Activated naive CD8-positive, alpha-beta T cell treated with anti-CD3 and anti-CD28 coated beads, Interleukin-2, amount 50 U/mL, for 24 hours (primary cell): ENCODE results near the gene MEA1.
"Not testable (repeated sequence)": the region's sequence is repeated elsewhere in the genome, so short reads cannot be mapped to it uniquely, and the experiment has no call there.

Experiments
- ATAC-seq: fragments of 150-1000 bp; cut with Tn5 transposase; one replicate; pipeline ENCODE4 v1.10.0; 2021
- DNase-seq: peaks from one replicate; pipeline ENCODE4 v3.0.0; 2021
- H3K27ac Mint-ChIP-seq: one replicate; pipeline ENCODE4 v1.8.0; 2021; ENCODE audit warnings: mild to moderate bottlenecking, mixed read lengths
- H3K27me3 Mint-ChIP-seq: one replicate; pipeline ENCODE4 v1.8.0; 2021; ENCODE audit warnings: mixed read lengths
- H3K36me3 Mint-ChIP-seq: one replicate; pipeline ENCODE4 v1.8.0; 2021; ENCODE audit warnings: low read depth, mixed read lengths
- H3K4me1 Mint-ChIP-seq: one replicate; pipeline ENCODE4 v1.8.0; 2021; ENCODE audit warnings: mixed read lengths
- H3K4me3 Mint-ChIP-seq: one replicate; pipeline ENCODE4 v1.8.0; 2021; ENCODE audit warnings: mild to moderate bottlenecking, moderate library complexity, mixed read lengths
- H3K9me3 Mint-ChIP-seq: one replicate; pipeline ENCODE4 v1.8.0; 2021; ENCODE audit warnings: mixed read lengths

MEA1 gene

DNA sequence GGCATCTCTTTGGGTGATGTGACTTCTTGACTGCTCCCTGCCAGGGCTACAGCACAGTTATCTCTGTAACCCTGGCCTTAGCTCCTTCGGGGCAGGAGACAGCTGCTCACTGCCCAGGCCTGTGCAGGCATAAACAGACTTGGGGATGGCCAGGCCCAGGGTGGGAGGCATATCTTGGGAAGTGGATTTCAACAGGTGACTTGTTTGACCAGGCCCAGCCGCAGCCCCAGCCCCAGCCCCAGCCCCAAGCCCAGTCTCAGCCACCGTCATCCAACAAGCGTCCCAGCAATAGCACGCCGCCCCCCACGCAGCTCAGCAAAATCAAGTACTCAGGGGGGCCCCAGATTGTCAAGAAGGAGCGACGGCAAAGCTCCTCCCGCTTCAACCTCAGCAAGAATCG, 7.5 kb downstream of the MEA1 start:
- no peak for ATAC-seq
- H3K36me3 Mint-ChIP-seq: peaks cover 12% of the 10 kb centered on the region
- no peaks in the 10 kb centered on the region for H3K9me3 Mint-ChIP-seq
- no peak overlapping the region for H3K27ac Mint-ChIP-seq
- DNase-seq: no peak
- no peak overlapping the region for H3K4me3 Mint-ChIP-seq
- H3K27me3 Mint-ChIP-seq: no peaks in the 10 kb centered on the region
- no peaks in the 10 kb centered on the region for H3K4me1 Mint-ChIP-seq

DNA sequence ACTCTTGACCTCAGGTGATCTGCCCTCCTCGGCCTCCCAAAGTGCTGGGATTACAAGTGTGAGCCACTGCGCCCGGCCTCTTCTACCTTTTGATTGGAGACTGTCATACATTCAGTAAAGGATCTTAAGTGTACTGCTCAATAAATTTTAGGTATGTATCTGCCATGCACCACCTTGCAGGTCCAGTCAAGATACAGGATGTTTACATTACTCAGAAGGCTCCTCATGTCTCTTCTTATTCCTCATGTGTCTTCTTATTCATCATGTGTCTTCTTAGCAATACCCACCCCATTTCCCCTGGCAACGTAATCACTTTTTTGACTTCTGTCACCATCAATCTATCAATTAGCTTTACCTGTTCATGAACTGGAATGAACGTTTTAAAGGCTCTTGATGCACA, 7.9 kb downstream of the MEA1 start:
- H3K36me3 Mint-ChIP-seq: peaks cover 8% of the 10 kb centered on the region
- H3K27me3 Mint-ChIP-seq: no peaks in the 10 kb centered on the region
- no peak for ATAC-seq
- DNase-seq: no peak
- H3K9me3 Mint-ChIP-seq: no peaks in the 10 kb centered on the region
- no peak overlapping the region for H3K27ac Mint-ChIP-seq
- H3K4me3 Mint-ChIP-seq: no peak overlapping the region
- H3K4me1 Mint-ChIP-seq: no peaks in the 10 kb centered on the region

DNA sequence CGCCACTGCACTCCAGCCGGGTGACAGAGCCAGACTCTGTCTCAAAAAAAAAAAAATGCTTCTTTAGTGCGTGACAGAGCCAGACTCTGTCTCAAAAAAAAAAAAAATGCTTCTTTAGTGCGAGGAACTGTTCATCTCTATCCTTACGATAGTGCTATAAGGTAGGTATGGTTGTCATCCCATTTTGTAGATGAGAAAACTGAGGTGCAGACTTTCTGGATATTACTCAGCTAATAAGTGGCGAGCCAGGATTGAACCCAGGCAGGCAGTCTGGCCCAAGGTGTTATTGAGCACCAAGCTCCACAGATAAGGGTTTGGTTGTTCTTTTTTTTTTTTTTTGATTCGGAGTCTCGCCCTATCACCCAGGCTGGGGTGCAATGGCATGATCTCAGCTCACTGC, 11.9 kb downstream of the MEA1 start:
- Mint-ChIP-seq H3K4me1 (no peaks in the 10 kb centered on the region), H3K36me3 (peaks cover 5% of the 10 kb centered on the region), H3K27ac (no peak overlapping the region), H3K4me3 (no peak overlapping the region), H3K27me3 (no peaks in the 10 kb centered on the region), H3K9me3 (no peaks in the 10 kb centered on the region)
- ATAC-seq (no peak), DNase-seq (no peak)

DNA sequence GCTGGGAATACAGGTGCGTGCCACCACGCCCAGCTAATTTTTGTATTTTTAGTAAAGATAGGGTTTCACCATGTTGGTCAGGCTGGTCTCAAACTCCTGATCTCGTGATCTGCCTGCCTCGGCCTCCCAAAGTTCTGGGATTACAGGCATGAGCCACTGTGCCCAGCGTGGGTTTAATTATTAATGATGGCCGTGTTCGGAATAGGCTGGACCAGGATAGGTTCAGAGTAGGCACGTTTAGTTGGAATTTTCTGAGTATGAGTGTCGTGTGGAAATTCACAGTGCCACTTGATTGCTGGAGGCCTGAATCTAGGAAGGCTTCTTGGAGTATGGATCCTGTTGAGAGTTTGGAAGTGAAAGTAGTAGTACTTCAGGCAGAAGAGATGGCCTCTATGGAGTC, 15.5 kb downstream of the MEA1 start:
- H3K36me3 Mint-ChIP-seq, ATAC-seq, H3K27me3 Mint-ChIP-seq, H3K4me1 Mint-ChIP-seq, H3K27ac Mint-ChIP-seq, H3K4me3 Mint-ChIP-seq, H3K9me3 Mint-ChIP-seq, DNase-seq: not testable (repeated sequence)

DNA sequence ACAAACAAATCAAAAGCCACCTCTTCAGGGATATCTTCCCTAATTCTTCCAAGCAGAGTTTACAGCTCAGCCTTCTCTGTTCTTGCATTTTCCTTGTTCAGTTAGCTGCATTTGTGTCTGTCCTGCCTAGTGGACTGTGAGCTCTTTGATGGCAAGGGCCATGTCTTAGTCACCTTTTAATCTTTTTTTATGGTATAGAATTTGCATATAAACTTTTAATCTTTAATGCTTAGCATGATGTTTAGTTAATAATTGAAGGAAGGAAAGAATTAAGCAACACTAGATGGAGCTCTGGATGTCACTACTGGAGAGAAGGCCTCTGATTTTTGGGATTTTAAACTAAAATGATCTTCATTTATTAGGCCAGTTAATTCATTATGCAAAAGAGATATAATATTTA, 17.2 kb downstream of the MEA1 start:
- DNase-seq (no peak), ATAC-seq (no peak)
- Mint-ChIP-seq H3K36me3 (peaks cover 5% of the 10 kb centered on the region), H3K27ac (no peak overlapping the region), H3K4me3 (no peak overlapping the region), H3K9me3 (no peaks in the 10 kb centered on the region), H3K27me3 (no peaks in the 10 kb centered on the region), H3K4me1 (no peaks in the 10 kb centered on the region)

DNA sequence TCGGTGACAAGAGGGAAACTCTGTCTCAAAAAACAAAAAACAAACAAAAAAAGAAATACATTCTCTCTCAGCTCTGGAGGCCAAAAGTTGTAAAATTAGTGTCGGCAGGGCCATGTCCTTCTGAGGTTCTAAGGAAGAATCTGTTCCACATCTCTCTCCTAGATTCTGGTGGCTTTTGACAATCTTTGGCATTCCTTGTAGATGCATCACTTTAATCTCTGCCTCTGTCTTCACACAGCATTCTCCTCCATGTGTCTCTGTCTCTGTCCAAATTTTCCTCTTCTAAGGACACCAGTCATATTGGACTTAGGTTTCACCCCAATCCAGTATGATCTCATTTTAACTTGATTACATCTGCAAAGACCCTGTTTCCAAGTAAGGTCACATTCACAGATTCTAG, 20.3 kb downstream of the MEA1 start:
- H3K27me3 Mint-ChIP-seq: no peaks in the 10 kb centered on the region
- no peak for DNase-seq
- no peak for ATAC-seq
- no peaks in the 10 kb centered on the region for H3K9me3 Mint-ChIP-seq
- no peak overlapping the region for H3K27ac Mint-ChIP-seq
- H3K4me3 Mint-ChIP-seq: no peak overlapping the region
- H3K36me3 Mint-ChIP-seq: peaks cover 12% of the 10 kb centered on the region
- no peaks in the 10 kb centered on the region for H3K4me1 Mint-ChIP-seq

DNA sequence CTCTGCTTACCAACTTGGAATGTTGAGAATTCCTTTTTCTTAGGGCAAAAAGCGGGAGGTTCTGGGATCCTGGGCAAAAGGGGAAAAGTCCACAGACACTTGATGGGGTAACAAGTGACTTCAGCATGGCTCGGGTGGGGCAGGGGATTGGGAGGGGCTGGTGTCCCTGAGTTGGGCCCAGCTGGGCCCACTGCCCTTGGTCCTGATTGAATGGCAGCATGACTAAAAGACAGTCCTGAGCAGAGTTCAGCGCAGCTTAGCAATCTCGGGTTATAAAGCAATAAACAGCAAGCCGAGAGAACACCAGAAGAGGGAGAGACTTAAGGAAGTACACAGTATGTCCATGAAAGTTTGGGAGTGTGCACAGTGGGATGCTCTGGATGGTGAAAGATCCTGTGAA, 23.8 kb downstream of the MEA1 start:
- no peak for ATAC-seq
- peaks cover 25% of the 10 kb centered on the region for H3K4me1 Mint-ChIP-seq
- H3K36me3 Mint-ChIP-seq: peaks cover 12% of the 10 kb centered on the region
- H3K9me3 Mint-ChIP-seq: no peaks in the 10 kb centered on the region
- no peak overlapping the region for H3K27ac Mint-ChIP-seq
- DNase-seq: no peak
- no peaks in the 10 kb centered on the region for H3K27me3 Mint-ChIP-seq
- H3K4me3 Mint-ChIP-seq: no peak overlapping the region

DNA sequence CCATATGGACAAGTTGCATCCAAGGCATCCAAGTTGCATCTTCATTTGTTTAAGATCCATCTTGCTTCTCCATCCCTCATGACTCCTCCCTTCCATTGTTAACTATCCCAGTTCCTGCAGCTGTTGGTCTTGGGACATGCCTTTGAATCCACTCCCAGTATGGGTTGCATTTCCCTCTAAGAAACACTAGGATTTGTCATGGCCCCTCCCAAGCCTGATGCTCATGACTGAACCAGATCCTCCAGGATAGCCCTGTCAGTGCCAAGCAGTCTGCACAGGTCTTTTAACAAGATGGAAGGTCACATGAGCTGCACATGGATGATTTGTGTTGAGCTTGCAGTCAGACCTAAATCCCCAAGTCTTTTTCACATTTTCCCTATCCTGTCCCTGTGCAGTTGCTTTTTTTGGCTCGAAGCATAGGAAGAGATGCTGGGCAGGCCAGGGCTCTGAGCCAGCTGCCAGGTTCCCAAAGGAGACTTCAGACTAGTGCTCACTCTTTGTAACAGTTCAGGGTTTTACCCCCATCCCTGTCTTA, 25.2 kb downstream of the MEA1 start:
- ATAC-seq (no peak), DNase-seq (no peak)
- H3K27me3 Mint-ChIP-seq: no peaks in the 10 kb centered on the region
- H3K36me3 Mint-ChIP-seq: peaks cover 12% of the 10 kb centered on the region
- H3K9me3 Mint-ChIP-seq: no peaks in the 10 kb centered on the region
- peaks cover 31% of the 10 kb centered on the region for H3K4me1 Mint-ChIP-seq
- no peak overlapping the region for H3K4me3 Mint-ChIP-seq
- H3K27ac Mint-ChIP-seq: no peak overlapping the region

DNA sequence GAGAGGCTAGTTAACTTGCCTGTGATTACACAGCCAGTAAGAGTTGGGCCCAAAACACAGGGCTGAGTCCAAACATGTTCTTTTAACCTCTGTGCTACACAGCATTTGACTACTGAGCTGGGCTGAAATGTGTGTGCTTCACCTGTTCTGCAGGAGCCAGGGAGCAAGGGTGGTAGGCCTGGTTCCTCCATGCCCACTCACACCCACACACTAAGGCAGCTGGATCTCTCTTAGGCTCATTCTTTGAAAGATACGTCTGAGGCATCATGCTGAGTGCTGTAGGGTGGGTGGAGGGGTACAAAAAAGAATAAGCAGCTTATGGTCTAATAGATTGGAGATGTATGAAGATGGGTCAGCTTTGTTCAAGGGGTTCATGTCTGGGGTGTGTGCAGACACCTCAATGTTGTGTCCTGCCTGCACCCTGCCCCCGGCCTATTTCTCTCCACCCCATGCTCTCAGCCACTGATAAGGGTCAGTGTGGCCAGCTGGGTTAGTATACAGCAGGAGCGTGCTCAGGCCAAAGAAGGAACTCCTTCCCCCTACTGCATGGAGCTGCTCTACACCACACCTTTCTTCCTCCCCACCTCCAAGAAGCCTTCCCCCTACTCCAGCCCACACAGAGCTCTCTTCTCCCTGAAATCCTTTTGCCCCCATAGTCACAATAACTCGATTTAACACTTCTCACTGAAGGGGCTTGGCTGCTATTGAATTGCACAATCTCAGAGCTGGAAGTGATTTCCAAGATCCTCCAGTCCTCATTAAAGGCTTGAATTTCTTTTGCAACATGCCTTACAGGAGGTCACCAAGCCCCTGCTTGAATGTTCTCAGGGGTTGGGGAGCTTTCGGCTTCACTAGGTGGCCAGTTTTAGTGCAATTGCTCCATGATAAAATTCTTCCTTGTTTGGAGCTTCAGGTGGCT, 26.0 kb downstream of the MEA1 start:
- no peak for DNase-seq
- H3K27ac Mint-ChIP-seq: no peak overlapping the region

DNA sequence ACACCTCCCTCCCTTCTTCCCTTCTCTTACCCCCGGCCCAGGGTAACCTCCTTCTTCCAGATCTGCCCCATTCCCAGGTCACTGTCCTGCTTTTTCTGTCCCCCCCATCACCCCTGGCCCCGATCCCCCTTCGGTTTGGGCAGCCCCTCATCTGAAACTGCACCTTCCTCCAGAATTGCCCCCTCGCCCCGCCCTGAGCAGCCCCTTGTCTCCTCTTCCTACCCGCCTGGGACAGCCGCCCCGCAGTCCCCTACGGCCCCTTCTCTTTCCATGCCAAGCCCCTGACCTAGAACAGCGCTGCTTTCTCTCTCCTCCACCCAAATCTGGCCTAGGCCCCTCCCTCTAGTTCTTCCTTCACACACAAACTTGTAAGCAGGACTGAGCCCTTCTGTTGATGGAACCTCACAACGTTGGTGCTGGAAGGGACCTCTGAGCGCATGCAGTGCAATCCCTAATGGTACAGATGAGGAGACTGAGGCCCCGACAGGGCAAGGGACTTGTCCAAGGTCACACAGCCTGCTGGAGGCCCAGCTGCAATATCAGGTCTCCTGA, 28.7 kb downstream of the MEA1 start:
- no peaks in the 10 kb centered on the region for H3K9me3 Mint-ChIP-seq
- no peaks in the 10 kb centered on the region for H3K27me3 Mint-ChIP-seq
- H3K36me3 Mint-ChIP-seq: peaks cover 8% of the 10 kb centered on the region
- H3K4me1 Mint-ChIP-seq: peaks cover 44% of the 10 kb centered on the region
- no peak for ATAC-seq
- peak overlapping the region; percentile 86 for H3K4me3 Mint-ChIP-seq
- peak overlapping the region; percentile 64 for H3K27ac Mint-ChIP-seq
- peak; percentile 18 for DNase-seq

More for the DNA sequence above, 26.0 kb downstream of the MEA1 start:
- Mint-ChIP-seq H3K4me3 (no peak overlapping the region), H3K36me3 (peaks cover 9% of the 10 kb centered on the region), H3K9me3 (no peaks in the 10 kb centered on the region), H3K4me1 (peaks cover 33% of the 10 kb centered on the region), H3K27me3 (no peaks in the 10 kb centered on the region)
- ATAC-seq: no peak

DNA sequence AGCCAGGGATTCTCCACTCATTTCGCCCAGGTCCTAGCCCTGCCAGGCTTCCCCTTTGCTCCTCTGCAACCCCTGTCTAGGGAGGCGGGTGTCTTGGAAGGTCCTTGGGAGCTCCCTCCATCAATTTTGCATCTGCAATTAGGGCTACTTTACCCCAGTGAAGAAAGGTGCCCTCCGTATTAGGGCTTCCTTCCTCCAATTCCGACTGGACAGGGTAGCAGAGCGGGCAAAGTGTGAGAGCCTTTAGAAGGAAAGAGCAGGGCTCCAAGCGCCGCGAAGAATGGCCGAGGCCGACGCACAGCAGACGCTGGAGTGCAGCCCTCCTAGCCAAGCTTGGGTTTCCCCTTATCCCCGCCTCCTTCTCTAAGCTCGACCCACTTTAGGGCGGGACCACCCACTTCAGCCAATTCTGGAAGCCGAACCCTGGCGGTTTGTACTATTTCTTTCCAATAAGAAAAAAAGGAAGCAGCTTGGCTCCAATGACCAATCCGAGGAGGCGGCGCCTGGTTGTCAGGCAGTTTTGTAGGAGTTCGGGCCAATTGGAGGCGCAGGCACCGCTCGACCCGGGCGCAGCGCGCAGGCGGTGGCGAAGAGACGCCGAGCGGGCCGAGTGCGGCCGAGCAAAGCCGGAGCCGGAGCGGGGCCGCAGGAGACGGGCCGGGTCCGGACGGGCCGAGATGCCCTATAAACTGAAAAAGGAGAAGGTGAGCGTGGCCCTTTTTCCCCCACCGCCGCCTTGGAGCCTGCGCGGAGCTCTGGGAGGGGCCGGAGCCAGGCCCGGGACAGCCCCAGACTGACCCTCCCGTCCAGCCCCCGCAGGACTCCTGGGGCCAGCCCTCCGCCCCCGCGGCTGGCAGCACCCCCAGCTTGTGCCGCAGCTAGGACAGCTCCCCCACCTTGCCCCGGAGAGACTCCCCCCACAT, 29.5 kb downstream of the MEA1 start, which contains the start of gene PPP2R5D:
Gene PPP2R5D (plus strand): TSS at position 570 of the 923 bp plus-strand sequence. CDS start 108 bp downstream, at position 678.
- Mint-ChIP-seq H3K4me1 (peaks cover 51% of the 10 kb centered on the region), H3K9me3 (no peaks in the 10 kb centered on the region), H3K27ac (peak within 1 kb of the TSS; percentile 84), H3K27me3 (no peaks in the 10 kb centered on the region), H3K4me3 (peak within 1 kb of the TSS; percentile 86), H3K36me3 (peaks cover 5% of the 10 kb centered on the region)
- ATAC-seq (peak; percentile 89), DNase-seq (peak; percentile 94)

DNA sequence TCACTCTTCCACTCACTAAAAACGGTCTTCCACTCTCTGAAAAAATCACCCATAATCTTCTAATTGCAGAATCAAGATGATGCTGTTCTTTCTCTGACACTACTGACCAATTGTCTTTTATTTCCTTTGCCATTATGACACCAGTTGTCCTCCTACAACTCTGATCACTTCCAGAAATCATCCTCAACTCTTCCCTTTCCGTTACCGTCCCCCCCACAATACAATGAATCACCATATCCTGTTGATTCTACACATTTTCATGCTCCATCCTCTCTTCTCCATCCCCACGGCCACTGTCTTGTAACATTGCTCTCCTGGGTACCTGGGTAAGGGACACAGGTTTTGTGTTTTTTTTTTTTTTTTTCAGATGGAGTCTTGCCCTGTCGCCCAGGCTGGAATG, 31.9 kb downstream of the MEA1 start:
- Mint-ChIP-seq H3K4me1 (peaks cover 58% of the 10 kb centered on the region), H3K27me3 (no peaks in the 10 kb centered on the region), H3K4me3 (no peak overlapping the region), H3K27ac (peak overlapping the region; percentile 29), H3K9me3 (no peaks in the 10 kb centered on the region), H3K36me3 (peaks cover 8% of the 10 kb centered on the region)
- ATAC-seq (no peak), DNase-seq (no peak)

DNA sequence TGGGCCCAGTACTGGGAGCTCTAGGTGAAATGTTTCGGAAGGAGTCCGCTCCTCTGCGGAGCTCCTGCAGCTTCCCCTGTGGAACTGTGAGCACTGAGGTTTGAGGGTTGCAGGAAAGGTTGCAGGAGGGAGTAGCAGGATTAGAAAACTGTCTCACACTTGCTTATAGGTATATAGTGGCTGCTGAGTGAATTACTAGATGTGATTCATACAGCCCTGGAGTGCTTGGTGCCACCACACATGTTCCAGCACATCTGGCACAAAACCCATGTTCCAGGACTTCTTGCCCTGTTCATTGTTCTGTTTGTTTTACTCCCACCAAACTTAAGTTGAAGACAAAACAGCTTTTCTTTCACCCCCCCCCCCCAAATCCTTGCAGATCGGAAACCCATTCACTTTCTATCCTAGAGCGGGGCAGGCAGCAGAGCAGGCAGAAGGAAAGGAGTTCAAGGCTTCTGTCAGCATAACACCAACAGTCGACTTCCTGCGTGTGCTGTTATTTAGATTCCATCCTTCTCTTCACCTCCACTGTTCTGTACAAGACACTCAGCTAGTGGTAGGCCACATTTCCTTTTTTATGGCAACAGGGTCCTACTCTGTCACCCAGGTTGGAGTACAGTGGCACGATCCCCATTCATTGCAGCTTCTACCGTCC, 34.1 kb downstream of the MEA1 start:
- peaks cover 58% of the 10 kb centered on the region for H3K4me1 Mint-ChIP-seq
- peak overlapping the region; percentile 89 for H3K4me3 Mint-ChIP-seq
- peak overlapping the region; percentile 97 for H3K27ac Mint-ChIP-seq
- H3K27me3 Mint-ChIP-seq: no peaks in the 10 kb centered on the region
- H3K36me3 Mint-ChIP-seq: peaks cover 16% of the 10 kb centered on the region
- ATAC-seq (peak; percentile 47), DNase-seq (no peak)
- no peaks in the 10 kb centered on the region for H3K9me3 Mint-ChIP-seq
